Epithelial cell of proximal tubule (primary cell): ENCODE measurements around the gene HAAO. TPM values are rescaled to one million over a fixed set of nuclear protein-coding genes. Genes with fewer than 3 reads are reported as not detected.

ENCODE experiments used
- DNase-seq: peaks from one replicate; pipeline ENCODE4 v3.0.0-alpha.2; 2011; ENCODE audit warnings: low read depth
- H3K4me3 ChIP-seq: 2 replicates; pipeline ENCODE4 v1.5.1; 2011; ENCODE audit warnings: low read depth, mild to moderate bottlenecking, low read length
- CTCF ChIP-seq: conservative IDR thresholded peaks from 2 replicates; pipeline ENCODE4 v1.5.1; 2012; ENCODE audit warnings: low read depth, mild to moderate bottlenecking, low read length
- total RNA-seq: library from RNA; depleted of rRNA; stranded (reverse); fragments of >200 nt; gene quantifications from 2 replicates; pipeline ENCODE4 v1.2.3, GENCODE V29; 2015

Gene HAAO
- total RNA-seq, 1 donor from 2014 or later: 6.1 TPM

GRCh38 chr2:42808301-42808700, 15.9 kb upstream of the HAAO start:
- DNase-seq: no peak
- no peak overlapping the region for H3K4me3 ChIP-seq
- no peak for TF ChIP-seq CTCF

GRCh38 chr2:42806786-42807185, 14.4 kb upstream of the HAAO start:
- DNase-seq: no peak
- H3K4me3 ChIP-seq: no peak overlapping the region
- no peak for TF ChIP-seq CTCF

GRCh38 chr2:42804891-42805290, 12.5 kb upstream of the HAAO start:
- no peak overlapping the region for H3K4me3 ChIP-seq
- TF ChIP-seq CTCF: no peak
- no peak for DNase-seq

GRCh38 chr2:42804338-42804737, 12.0 kb upstream of the HAAO start:
- no peak for DNase-seq
- H3K4me3 ChIP-seq: no peak overlapping the region
- TF ChIP-seq CTCF: no peak

GRCh38 chr2:42802150-42802549, 9.8 kb upstream of the HAAO start:
- DNase-seq: no peak
- no peak for TF ChIP-seq CTCF

GRCh38 chr2:42801381-42801780, 9.0 kb upstream of the HAAO start:
- no peak for TF ChIP-seq CTCF
- DNase-seq: no peak
- no peak overlapping the region for H3K4me3 ChIP-seq

More at GRCh38 chr2:42802150-42802549, 9.8 kb upstream of the HAAO start:
- no peak overlapping the region for H3K4me3 ChIP-seq

- no peak for TF ChIP-seq CTCF
- no peak for DNase-seq
- H3K4me3 ChIP-seq: no peak overlapping the region
Observed at GRCh38 chr2:42800981-42801380, 8.6 kb upstream of the HAAO start.
